ENCODE data around the gene C3orf80.

DNA sequence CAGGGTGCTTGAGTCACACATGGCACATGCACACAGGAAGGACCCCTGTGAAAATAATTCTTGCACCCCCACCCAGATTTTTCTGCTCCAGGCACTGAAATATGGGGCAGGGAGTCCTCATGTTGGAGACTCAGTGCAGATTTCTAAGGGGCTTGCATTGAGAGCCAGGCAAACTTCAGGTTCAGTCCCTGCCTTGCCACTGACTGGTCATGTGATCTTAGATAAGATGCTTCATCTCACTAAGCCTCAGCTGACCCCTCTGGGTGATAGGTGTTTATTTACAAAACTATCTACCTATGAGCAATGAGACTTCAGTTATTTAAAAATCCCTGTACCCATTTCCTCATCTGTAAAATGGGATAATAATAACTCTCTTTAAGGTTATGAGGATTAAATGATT is 30.1 kb upstream of the C3orf80 start:
- TF ChIP-seq SIN3A (IDR thresholded peaks at IDR 0.05; ENCODE audit: low read depth, low read length) = no peak
- TF ChIP-seq, protein P1, sequence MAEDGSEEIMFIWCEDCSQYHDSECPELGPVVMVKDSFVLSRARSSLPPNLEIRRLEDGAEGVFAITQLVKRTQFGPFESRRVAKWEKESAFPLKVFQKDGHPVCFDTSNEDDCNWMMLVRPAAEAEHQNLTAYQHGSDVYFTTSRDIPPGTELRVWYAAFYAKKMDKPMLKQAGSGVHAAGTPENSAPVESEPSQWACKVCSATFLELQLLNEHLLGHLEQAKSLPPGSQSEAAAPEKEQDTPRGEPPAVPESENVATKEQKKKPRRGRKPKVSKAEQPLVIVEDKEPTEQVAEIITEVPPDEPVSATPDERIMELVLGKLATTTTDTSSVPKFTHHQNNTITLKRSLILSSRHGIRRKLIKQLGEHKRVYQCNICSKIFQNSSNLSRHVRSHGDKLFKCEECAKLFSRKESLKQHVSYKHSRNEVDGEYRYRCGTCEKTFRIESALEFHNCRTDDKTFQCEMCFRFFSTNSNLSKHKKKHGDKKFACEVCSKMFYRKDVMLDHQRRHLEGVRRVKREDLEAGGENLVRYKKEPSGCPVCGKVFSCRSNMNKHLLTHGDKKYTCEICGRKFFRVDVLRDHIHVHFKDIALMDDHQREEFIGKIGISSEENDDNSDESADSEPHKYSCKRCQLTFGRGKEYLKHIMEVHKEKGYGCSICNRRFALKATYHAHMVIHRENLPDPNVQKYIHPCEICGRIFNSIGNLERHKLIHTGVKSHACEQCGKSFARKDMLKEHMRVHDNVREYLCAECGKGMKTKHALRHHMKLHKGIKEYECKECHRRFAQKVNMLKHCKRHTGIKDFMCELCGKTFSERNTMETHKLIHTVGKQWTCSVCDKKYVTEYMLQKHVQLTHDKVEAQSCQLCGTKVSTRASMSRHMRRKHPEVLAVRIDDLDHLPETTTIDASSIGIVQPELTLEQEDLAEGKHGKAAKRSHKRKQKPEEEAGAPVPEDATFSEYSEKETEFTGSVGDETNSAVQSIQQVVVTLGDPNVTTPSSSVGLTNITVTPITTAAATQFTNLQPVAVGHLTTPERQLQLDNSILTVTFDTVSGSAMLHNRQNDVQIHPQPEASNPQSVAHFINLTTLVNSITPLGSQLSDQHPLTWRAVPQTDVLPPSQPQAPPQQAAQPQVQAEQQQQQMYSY (CRISPR knock-in tag; IDR thresholded peaks at IDR 0.05) = no peak
- TF ChIP-seq CREB1 (IDR thresholded peaks at IDR 0.05; ENCODE audit: low read depth) = no peak
- TF ChIP-seq, protein P2, sequence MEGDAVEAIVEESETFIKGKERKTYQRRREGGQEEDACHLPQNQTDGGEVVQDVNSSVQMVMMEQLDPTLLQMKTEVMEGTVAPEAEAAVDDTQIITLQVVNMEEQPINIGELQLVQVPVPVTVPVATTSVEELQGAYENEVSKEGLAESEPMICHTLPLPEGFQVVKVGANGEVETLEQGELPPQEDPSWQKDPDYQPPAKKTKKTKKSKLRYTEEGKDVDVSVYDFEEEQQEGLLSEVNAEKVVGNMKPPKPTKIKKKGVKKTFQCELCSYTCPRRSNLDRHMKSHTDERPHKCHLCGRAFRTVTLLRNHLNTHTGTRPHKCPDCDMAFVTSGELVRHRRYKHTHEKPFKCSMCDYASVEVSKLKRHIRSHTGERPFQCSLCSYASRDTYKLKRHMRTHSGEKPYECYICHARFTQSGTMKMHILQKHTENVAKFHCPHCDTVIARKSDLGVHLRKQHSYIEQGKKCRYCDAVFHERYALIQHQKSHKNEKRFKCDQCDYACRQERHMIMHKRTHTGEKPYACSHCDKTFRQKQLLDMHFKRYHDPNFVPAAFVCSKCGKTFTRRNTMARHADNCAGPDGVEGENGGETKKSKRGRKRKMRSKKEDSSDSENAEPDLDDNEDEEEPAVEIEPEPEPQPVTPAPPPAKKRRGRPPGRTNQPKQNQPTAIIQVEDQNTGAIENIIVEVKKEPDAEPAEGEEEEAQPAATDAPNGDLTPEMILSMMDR (IDR thresholded peaks at IDR 0.05 in 2 of 3, conservative IDR thresholded peaks at IDR 0.05 in 1 of 3; ENCODE audit: control insufficient read depth in 2 of 3, extremely low read depth in 1 of 3, insufficient read depth in 1 of 3, low read depth in 3 of 3, low read length in 3 of 3) = no peak
- TF ChIP-seq POLR2A (IDR thresholded peaks at IDR 0.05; ENCODE audit: low read depth, low read length) = no peak
- no peak for TF ChIP-seq HCFC1 (IDR thresholded peaks at IDR 0.05; ENCODE audit: low read length)
- no peak for TF ChIP-seq CHD1 (IDR thresholded peaks at IDR 0.05; ENCODE audit: low read depth, low read length)
- TF ChIP-seq CBFB (IDR thresholded peaks at IDR 0.05; ENCODE audit: low read depth) = no peak
- no peak for TF ChIP-seq SMARCA5 (IDR thresholded peaks at IDR 0.05)
- no peak for TF ChIP-seq RAD21 (IDR thresholded peaks at IDR 0.05; ENCODE audit: insufficient read depth, low read depth, low read length)
- TF ChIP-seq CBX3 (IDR thresholded peaks at IDR 0.05; ENCODE audit: borderline replicate concordance, low read depth) = no peak
- no peak for TF ChIP-seq ETV6 (conservative IDR thresholded peaks at IDR 0.05 in 1 of 2, IDR thresholded peaks at IDR 0.05 in 1 of 2; ENCODE audit: borderline replicate concordance in 1 of 2, low read depth in 1 of 2)
- TF ChIP-seq, protein P3, sequence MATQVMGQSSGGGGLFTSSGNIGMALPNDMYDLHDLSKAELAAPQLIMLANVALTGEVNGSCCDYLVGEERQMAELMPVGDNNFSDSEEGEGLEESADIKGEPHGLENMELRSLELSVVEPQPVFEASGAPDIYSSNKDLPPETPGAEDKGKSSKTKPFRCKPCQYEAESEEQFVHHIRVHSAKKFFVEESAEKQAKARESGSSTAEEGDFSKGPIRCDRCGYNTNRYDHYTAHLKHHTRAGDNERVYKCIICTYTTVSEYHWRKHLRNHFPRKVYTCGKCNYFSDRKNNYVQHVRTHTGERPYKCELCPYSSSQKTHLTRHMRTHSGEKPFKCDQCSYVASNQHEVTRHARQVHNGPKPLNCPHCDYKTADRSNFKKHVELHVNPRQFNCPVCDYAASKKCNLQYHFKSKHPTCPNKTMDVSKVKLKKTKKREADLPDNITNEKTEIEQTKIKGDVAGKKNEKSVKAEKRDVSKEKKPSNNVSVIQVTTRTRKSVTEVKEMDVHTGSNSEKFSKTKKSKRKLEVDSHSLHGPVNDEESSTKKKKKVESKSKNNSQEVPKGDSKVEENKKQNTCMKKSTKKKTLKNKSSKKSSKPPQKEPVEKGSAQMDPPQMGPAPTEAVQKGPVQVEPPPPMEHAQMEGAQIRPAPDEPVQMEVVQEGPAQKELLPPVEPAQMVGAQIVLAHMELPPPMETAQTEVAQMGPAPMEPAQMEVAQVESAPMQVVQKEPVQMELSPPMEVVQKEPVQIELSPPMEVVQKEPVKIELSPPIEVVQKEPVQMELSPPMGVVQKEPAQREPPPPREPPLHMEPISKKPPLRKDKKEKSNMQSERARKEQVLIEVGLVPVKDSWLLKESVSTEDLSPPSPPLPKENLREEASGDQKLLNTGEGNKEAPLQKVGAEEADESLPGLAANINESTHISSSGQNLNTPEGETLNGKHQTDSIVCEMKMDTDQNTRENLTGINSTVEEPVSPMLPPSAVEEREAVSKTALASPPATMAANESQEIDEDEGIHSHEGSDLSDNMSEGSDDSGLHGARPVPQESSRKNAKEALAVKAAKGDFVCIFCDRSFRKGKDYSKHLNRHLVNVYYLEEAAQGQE (IDR thresholded peaks at IDR 0.05; ENCODE audit: low read depth, low read length) = no peak

All from GM12878 (cell line).